HG03025 (cell line): ENCODE measurements around the gene TBCCD1.
"Not testable (repeated sequence)": the region's sequence is repeated elsewhere in the genome, so short reads cannot be mapped to it uniquely, and the experiment has no call there.

Experiments
- ATAC-seq: cut with Tn5 transposase; IDR thresholded peaks from one replicate; pipeline ENCODE4 v1.9.1; 2021; ENCODE audit warnings: mild to moderate bottlenecking, moderate library complexity; ENCODE audit not compliant: unreplicated experiment, low FRiP score

TBCCD1 gene

DNA sequence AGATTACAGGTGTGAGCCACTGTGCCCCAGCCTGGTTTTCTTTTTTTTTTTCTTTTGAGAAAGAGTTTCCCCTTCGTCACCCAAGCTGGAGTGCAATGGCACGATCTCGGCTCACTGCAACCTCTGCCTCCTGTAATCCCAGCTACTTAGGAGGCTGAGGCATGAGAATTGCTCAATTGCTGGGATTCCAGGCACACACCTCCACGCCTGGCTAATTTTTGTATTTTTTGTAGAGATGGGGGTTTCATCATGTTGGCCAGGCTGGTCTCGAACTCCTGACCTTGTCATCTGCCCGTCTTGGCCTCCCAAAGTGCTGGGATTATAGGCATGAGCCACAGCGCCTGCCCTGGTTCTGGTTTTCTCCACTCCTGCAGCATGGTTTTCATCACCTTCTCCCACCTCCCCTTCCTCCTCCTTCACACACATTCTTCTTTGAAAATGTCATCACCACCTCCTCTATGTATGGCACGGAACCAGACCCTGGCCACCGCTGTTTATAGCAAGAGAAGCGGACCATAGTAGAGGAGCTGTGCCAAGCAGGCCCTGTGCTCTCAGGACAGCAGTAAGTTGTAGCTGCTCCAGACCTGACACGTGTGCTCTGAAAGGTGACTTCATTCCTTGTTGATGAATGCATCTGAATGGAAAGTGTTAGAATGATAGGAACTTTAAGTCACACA is 31.1 kb upstream of the TBCCD1 start:
- ATAC-seq = no peak

DNA sequence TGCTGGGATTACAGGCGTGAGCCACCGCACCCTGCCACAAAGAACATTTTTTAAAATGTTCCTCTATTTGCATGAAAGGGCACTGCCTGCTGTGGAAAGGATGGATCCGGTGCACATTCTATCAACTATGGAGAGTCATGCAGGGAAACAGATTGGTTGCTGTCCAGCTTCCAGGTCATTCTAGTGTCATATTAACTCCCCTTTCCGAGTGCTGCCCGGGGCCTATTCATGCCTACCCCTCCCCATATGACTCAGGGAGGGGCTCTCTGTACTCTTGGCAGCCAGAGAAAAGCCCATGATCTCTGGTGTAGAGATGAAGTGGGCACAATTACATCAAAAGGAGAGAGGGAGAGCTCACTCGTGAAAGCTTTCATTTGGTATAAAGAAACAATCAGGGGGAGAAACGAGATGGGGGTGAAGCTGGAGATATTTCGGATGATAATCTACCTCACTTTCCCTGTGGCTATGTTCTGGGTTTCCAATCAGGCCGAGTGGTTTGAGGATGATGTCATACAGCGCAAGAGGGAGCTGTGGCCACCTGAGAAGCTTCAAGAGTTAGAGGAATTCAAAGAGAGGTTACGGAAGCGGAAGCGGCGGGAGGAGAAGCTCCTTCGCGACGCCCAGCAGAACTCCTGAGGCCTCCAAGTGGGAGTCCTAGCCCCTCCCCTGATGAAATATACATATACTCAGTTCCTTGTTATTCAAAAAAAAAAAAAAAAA is 29.6 kb upstream of the TBCCD1 start:
- ATAC-seq = no peak

DNA sequence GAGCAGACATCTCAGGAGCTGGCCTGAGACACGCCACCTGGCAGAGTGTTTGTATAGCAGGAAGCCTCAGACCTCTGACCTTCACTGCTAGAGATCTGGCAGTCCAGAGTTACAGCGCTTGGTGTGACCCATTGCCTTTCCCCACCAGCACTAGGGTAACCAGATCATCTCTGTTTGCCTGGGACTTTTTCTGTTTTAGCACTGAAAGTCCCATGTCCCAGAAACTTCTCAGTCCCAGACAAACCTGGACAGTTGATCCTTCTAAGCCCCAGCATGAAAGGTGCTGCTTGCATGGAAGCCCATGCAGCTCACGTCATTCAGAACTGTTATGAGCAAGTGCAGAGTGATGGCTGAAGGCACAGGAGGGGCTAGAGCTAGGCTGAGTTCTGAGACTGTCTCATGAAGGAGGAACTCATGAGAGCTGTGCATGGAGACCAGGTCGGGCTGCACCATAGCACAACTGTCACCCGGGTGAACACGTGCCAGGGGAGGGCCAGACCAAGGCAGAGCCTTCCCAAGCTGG is 27.5 kb upstream of the TBCCD1 start:
- no peak for ATAC-seq

DNA sequence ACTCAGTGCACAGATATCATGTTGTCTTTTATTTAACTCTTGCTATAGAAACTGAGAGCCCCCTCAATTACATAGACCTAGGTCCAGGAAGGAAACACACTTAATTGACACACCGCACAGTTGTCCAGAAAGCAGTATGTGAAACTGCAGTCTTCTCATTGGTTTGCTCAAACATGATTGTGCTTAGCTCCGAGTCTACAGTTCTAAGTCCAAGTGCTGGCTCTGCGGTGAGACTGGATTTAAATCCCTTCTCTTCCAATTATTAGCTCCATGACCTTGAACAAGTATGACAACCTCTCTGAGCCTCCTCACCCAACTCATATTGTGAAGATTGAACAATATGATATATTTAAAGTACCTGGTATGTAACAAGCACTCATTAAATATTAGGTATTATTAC is 26.7 kb upstream of the TBCCD1 start:
- no peak for ATAC-seq

DNA sequence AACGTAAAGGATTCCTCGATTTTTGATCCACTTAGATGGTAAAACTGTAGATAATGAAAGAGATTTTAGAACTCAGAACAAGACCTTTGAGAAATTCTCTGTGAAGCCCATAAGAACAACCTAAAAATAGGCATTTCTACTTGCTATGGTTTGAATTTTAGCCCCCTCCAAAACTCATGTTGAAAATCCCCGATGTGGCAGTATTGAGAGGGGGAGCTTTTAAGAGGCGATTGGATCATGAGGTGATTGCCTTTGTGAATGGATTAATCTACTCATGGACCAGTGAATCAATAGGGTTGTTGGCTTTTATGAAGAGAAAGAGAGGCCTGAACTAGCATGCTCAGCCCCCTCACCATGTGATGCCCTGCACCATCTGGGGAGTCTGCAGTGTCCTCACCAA is 25.5 kb upstream of the TBCCD1 start:
- ATAC-seq = no peak

DNA sequence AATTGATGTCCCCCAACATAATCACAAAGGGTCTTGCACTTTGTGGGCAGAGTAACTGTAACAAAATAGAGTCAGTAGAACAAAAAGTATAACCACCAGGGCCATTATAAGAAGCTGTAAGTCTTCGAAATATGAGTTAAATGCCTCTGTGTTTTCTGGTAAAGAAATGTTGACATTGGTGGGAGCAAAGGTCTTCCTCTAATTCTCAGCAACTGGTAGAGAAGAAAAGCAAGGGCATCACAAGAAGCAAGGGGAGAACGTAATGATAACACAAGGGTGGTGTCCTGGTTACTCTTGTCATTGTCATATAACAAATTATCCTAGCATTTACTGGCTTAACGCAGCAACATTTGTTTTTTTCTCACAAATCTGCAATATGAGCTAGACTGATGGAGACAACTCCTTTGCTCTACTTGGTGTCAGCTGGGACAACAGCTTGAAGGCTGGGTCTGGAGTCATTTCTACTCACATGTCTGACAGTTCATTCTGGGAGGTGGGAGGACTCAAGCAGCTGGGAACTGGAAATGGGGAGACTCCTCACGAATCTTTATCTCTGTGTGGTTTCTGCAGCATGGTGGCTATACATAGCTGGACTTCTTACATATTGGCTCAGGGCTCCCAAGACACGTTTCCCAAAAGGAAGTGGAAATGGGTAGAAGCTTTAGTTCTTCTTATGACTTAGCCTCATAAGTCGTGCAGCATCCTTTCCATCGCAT is 23.6 kb upstream of the TBCCD1 start:
- no peak for ATAC-seq

DNA sequence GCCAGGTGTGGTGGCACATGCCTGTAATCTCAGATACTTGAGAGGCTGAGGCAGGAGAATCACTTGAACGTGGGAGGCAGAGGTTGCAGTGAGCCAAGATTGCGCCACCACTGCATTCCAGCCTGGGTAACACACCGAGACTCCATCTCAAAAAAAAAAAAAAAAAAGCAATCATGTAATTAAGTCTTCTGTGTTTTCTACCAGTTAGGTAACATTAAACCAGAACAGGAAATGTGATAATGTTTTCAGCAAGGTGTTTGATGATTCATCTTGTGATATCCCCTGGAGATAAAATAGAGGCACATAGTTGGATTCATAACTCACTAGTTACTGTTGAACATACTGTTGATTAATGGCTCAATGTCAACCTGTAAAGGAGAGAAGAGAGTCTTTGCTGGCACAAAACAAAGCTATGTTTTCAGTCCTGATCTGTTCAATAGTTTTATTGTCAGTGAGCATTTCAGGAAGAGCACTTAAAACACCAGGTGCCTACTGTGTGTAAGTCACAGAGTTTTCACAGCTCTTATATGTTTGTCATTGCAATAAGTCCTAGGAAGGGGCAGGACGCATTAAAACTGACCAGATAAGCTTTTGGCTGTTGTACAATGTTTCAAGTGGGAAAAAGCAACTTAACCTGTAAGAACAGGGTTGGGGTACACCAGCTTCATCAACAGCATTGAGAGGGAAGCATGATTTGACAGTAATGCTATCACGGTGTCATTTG is 22.9 kb upstream of the TBCCD1 start:
- no peak for ATAC-seq

DNA sequence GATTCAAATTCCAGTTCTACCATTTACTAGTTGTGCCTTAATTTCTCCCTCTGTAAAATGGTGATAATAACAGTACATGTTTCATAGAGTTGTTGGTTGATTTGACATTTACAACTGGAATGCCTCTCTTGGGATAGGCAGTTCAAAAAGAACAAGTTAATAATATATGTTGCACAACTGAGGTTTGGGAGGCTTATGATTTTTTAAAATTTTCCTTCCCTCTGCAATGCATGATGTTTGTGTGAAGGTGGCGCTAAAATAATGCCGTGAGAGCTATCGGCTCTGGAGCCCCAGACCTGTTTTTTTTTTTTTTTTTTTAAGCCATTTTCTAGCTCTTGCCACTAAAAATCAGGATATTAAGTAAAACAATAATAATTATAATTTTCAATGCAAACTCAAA is 22.0 kb upstream of the TBCCD1 start:
- no peak for ATAC-seq

DNA sequence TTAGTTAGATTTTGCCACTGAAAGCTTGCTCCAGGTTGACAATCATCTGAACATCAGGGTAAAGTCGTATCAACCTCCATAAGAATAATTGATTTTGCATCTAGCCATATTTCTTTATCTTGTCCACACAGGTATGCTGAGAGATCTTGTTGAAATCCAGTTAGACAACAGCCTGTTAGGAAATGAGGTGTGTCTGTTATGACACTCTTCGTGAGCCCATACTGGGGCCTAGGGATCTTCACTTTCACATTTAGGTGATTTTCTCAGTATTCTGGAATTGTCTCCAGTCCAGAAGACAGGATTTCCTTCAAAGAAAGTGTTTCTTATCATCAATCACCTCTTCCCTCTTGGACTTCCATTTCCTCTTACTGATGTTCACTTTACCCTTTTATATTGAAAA is 21.5 kb upstream of the TBCCD1 start:
- ATAC-seq = no peak

DNA sequence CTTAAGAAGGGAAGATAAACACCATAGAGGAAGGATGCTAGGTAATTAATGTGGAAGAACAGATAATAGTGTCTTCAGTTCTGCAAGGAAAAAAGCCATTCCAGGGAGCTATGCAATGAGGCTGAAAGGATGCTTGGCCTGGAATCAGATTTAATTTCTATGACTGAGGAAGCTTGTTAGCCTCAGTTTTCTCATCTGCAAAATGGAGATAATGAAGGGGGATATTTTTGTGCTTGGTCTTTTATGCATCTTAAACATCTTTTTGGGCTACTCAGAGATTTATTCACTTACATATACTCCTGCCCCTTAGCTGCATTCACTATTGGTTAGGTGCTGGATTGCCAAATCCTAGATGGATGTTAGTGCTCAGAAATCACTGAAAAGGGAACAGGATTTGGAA is 20.0 kb upstream of the TBCCD1 start:
- no peak for ATAC-seq

DNA sequence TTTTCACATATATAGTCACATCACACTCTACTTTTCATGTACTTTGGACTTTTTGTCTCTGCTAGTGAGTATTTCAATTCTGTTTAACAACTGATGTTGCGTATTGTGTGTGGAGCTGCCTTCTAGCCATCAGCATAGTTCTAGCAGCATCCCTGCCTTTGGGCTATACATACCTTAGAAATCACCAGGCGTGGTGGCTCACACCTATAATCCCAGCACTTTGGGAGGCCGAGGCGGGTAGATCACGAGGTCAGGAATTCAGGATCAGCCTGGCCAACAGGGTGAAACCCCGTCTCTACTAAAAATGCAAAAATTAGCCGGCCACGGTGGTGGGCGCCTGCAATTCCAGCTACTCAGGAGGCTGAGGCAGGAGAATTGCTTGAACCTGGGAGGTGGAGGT is 19.1 kb upstream of the TBCCD1 start:
- not testable (repeated sequence) for ATAC-seq

DNA sequence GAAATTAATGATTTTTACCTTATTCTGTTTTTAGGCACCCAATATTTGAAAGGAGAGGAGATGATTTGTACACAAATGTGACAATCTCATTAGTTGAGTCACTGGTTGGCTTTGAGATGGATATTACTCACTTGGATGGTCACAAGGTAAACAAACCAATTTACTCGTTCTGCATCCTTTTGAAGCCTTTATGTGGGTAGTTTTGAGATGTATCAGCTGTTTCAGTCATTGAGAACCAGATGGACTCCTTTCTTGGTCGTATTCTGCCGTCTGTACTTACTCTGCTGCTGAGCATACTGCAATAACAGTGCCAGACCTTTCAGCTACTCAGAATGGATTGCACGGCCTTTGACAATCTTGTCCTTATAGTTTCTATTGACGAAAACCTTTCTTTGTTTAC is 16.7 kb upstream of the TBCCD1 start:
- no peak for ATAC-seq

DNA sequence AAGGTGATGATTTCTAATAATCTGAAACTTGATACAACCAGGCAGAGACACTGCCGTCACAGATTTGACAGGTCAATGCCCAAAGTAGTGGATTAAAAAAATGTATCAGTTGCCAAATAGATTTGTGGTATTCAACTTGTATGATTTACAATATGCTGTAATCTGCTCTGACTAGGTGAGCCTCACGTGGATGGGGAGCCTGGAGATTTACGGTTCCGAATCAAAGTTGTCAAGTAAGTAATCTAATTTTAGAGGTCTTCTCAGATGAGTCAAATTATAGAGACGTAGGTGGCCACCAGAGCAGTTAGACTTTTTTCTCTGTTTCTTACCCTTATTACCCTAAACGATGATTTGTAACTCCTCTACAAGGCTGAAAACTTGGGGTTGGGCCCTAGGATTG is 15.4 kb upstream of the TBCCD1 start:
- no peak for ATAC-seq

DNA sequence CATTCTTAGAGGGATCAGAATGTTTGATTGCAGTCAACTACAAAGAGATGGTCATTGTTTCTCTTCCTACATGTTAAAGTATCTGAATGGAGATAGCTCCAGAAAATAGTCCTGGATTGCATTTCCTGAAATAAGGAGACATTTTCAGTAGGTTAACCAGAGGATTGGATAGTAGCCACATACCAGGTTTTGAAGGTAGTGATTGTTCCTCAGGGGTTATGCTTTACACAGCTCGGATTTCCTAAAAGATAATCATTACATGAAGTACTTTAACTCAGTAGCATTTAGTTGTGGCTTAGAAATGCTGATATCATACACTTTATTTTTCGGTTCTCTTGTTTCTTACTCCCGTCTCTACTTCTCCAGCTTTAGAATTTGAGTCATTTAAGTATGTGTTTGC is 13.6 kb upstream of the TBCCD1 start:
- no peak for ATAC-seq

DNA sequence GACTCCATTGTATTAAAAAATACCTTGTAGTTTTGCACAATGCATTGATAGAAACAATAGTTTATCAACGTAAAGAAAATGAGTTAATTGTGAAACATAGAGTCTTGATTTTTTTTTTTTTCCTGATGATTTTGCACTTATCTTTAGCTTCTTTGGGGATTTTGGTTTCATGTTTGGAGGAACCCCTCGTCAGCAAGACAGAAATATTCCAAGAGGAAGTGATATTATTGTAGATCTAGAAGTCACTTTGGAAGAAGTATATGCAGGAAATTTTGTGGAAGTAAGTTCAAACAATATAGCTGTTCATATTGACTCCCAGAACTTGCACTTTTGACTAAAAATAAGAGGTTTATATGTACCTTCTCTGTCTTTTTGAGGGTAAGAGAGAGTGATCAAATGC is 10.4 kb upstream of the TBCCD1 start:
- ATAC-seq = no peak

DNA sequence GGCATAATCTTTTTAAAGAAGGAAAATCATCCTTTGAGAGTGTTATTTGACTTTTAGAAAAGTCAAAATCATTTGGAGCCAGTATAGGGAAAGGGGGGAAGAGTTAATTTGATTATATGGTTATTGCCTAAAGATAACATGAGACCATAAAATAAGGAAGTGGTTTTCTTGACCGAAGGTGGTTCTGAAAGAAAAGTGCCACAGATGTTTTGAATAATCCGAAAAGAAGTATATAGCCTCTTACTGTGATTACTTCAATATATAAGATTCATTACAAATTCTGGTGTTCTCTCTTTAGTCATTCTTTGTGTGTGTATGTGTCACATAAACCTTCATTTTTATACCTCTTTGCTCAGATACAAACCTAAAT is 4.5 kb upstream of the TBCCD1 start:
- ATAC-seq = no peak

DNA sequence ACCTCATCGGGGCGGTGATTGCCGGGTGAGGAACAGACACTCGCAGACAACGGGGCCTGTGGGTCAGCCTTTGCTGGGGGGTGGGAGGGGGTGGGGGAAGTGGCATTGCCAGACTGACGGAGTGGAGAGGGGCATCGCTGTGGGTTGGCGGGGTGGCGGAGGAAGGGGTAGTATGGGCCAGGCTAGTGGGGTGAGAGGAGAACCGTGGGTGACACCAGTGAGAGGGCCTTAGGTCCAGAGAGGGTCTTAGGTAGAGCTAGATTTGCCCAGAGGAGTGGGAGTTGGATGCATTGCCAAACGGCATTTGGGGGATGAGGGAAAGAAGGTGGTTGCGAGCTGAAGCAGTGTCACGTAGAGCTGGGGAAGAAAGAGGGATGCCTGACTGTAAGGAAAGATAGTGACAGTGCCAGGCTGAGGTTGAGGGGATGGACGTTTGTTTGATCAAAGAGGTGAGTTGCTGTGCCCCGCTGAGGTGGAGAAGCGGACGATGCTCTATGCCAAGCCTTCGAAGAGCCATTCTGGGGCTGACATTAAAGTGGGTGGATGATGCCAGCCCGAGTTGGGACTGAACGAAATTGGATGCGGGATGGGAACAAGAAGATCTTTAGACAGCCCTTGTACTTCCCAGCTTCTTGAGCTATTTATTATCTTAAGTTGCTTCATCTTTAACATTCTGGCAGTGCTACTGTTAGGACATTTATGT is 4.0 kb upstream of the TBCCD1 start:
- no peak for ATAC-seq

DNA sequence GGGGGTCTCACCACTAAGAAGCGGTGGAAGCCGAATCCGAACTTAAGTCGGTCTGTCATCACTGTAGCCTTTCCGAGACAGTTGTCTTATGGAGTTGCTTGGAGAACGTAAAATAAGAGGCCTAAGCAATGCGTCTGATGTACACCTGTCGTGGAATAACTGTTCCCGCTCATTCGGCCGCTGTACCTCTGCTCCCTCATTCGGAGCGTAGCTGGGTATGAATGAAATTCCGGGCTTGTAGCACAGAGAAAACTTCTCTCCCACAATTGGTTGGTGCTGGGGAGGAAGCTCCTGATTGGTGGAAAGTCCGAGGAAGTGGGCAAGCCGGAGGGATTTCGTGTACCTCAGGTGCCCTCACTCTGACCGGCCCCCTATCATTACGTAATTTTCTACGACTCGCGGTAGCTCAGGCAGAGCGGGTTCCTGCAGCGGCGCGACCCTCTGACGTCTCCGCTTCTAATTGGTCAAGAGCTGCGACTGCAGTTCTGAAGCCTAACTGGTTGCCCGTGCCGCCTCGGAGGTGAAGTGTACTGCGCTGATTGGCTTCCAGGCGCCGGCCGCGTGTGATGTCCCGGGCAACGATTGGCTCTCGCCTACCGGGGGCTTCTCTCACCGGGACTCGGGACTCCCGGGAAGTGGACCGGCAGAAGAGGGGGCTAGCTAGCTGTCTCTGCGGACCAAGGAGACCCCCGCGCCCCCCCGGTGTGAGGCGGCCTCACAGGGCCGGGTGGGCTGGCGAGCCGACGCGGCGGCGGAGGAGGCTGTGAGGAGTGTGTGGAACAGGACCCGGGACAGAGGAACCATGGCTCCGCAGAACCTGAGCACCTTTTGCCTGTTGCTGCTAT is 3.2 kb upstream of the TBCCD1 start, which contains the start of gene DNAJB11:
Gene DNAJB11, plus strand, starts transcription at position 625 of the 845 bp plus-strand sequence. Its CDS starts 178 bp downstream, at position 803.
- ATAC-seq = peak; percentile 84

DNA sequence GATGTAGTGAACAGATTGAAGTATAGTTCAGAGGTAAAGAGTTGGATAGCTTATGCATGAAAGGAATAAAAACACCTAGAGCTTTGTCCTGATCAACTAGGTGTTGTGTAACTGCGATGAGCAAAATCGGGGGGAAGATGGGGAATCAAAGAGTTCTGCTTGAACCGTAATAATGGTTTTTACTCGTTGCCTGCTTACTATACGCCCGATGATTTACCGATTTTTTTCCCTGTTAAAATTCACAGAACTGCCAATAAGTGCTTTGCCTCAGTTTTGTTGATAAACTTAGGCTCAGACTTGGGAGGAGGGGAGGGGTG is 2.6 kb upstream of the TBCCD1 start:
- ATAC-seq = no peak
